ES-I3 (cell line): ENCODE data around the gene SPATA6.
"Not testable (repeated sequence)": the region's sequence is repeated elsewhere in the genome, so short reads cannot be mapped to it uniquely, and the experiment has no call there.

Source experiments
- H3K36me3 ChIP-seq: 2 replicates; pipeline ENCODE4 v1.6.1; 2013; ENCODE audit warnings: mild to moderate bottlenecking, low read length, control low read depth, moderate library complexity; ENCODE audit not compliant: insufficient read depth
- H3K4me1 ChIP-seq: 2 replicates; pipeline ENCODE4 v1.6.1; 2013; ENCODE audit warnings: mild to moderate bottlenecking, control low read depth, low read length; ENCODE audit not compliant: insufficient read depth
- H3K9ac ChIP-seq: 2 replicates; pipeline ENCODE4 v1.6.1; 2013; ENCODE audit warnings: low read depth, mild to moderate bottlenecking, low read length, moderate library complexity
- H3K9me3 ChIP-seq: 2 replicates; pipeline ENCODE4 v1.6.1; 2013; ENCODE audit warnings: mild to moderate bottlenecking, low read length, moderate library complexity; ENCODE audit not compliant: control insufficient read depth, insufficient read depth

Gene SPATA6

GRCh38 chr1:48480023-48480422 lies 8.0 kb upstream of the SPATA6 start:
- H3K9ac ChIP-seq, H3K36me3 ChIP-seq, H3K9me3 ChIP-seq: not testable (repeated sequence)

GRCh38 chr1:48472638-48473037 lies 634 bp upstream of the SPATA6 start:
- Histone ChIP-seq H3K9ac (peak overlapping the region; percentile 64), H3K36me3 (no peaks in the 10 kb centered on the region), H3K9me3 (peaks cover 9% of the 10 kb centered on the region; the same call in 1 of the 2 replicates), H3K4me1 (no peaks in the 10 kb centered on the region; the same call in 1 of the 2 replicates)

More at GRCh38 chr1:48480023-48480422, 8.0 kb upstream of the SPATA6 start:
- not testable (repeated sequence) for H3K4me1 ChIP-seq

- Histone ChIP-seq H3K36me3 (no peaks in the 10 kb centered on the region), H3K4me1 (no peaks in the 10 kb centered on the region; the same call in 1 of the 2 replicates), H3K9ac (peak overlapping the region; percentile 61), H3K9me3 (0 out of 2 replicates have a peak, but pooled peaks cover 5% of the 10 kb centered on the region)
Measured at GRCh38 chr1:48470950-48471690, 884 bp downstream of the SPATA6 start.

GRCh38 chr1:48470481-48470855 lies 1.5 kb downstream of the SPATA6 start:
- H3K36me3 ChIP-seq, result no peaks in the 10 kb centered on the region
- peak overlapping the region; percentile 61; the same call in 1 of the 2 replicates for H3K9ac ChIP-seq
- peaks cover 5% of the 10 kb centered on the region for H3K4me1 ChIP-seq
- no peaks in the 10 kb centered on the region for H3K9me3 ChIP-seq

- Histone ChIP-seq H3K36me3 (no peaks in the 10 kb centered on the region), H3K9ac (peak overlapping the region; percentile 61; the same call in 1 of the 2 replicates), H3K4me1 (peaks cover 11% of the 10 kb centered on the region), H3K9me3 (no peaks in the 10 kb centered on the region)
Measured at GRCh38 chr1:48469616-48470480, 2.2 kb downstream of the SPATA6 start.

- H3K36me3 ChIP-seq, result no peaks in the 10 kb centered on the region
- H3K4me1 ChIP-seq, result peaks cover 14% of the 10 kb centered on the region
- H3K9me3 ChIP-seq, result no peaks in the 10 kb centered on the region
- H3K9ac ChIP-seq, result no peak overlapping the region
Measured at GRCh38 chr1:48466594-48466993, 5.4 kb downstream of the SPATA6 start.

- H3K4me1 ChIP-seq, result peaks cover 14% of the 10 kb centered on the region; the same call in 1 of the 2 replicates
- H3K9ac ChIP-seq, result no peak overlapping the region
- H3K9me3 ChIP-seq, result no peaks in the 10 kb centered on the region
- H3K36me3 ChIP-seq, result no peaks in the 10 kb centered on the region
Measured at GRCh38 chr1:48462716-48463302, 9.2 kb downstream of the SPATA6 start.

GRCh38 chr1:48450505-48450904 lies 21.5 kb downstream of the SPATA6 start:
- no peaks in the 10 kb centered on the region for H3K9me3 ChIP-seq
- H3K9ac ChIP-seq, result no peak overlapping the region
- no peaks in the 10 kb centered on the region for H3K36me3 ChIP-seq
- no peaks in the 10 kb centered on the region for H3K4me1 ChIP-seq

- Histone ChIP-seq H3K36me3 (no peaks in the 10 kb centered on the region), H3K4me1 (no peaks in the 10 kb centered on the region), H3K9me3 (peaks cover 8% of the 10 kb centered on the region), H3K9ac (no peak overlapping the region)
Measured at GRCh38 chr1:48448932-48449331, 23.1 kb downstream of the SPATA6 start.

- not testable (repeated sequence) for H3K9ac ChIP-seq, H3K4me1 ChIP-seq, H3K36me3 ChIP-seq
- peaks cover 10% of the 10 kb centered on the region for H3K9me3 ChIP-seq
Measured at GRCh38 chr1:48444186-48444585, 27.8 kb downstream of the SPATA6 start.

- Histone ChIP-seq H3K4me1 (no peaks in the 10 kb centered on the region), H3K9me3 (peaks cover 10% of the 10 kb centered on the region), H3K36me3 (no peaks in the 10 kb centered on the region), H3K9ac (no peak overlapping the region)
Measured at GRCh38 chr1:48442864-48443619, 29.0 kb downstream of the SPATA6 start.

GRCh38 chr1:48440786-48441185 lies 31.2 kb downstream of the SPATA6 start:
- H3K9me3 ChIP-seq, result peaks cover 10% of the 10 kb centered on the region
- H3K4me1 ChIP-seq, H3K9ac ChIP-seq, H3K36me3 ChIP-seq: not testable (repeated sequence)

GRCh38 chr1:48439380-48439779 lies 32.6 kb downstream of the SPATA6 start:
- Histone ChIP-seq H3K9me3 (peaks cover 5% of the 10 kb centered on the region), H3K36me3 (no peaks in the 10 kb centered on the region), H3K4me1 (no peaks in the 10 kb centered on the region), H3K9ac (no peak overlapping the region)

- H3K36me3 ChIP-seq, H3K9ac ChIP-seq, H3K9me3 ChIP-seq, H3K4me1 ChIP-seq: not testable (repeated sequence)
Measured at GRCh38 chr1:48437379-48437778, 34.6 kb downstream of the SPATA6 start.
